Fibroblast of lung (primary cell): ENCODE measurements around the gene SSUH2.
A peak's percentile ranks its signal among the peaks of the same experiment; 100 is the strongest.

Experiments used
- EZH2 ChIP-seq: IDR thresholded peaks from 2 replicates; pipeline ENCODE4 v1.5.1; 2012; ENCODE audit warnings: low read length, control low read depth, mild to moderate bottlenecking; ENCODE audit errors: missing control alignments
- TF ChIP-seq, protein P1 (sequence below), 2 donors: IDR thresholded peaks in 1 of 2; conservative IDR thresholded peaks in 1 of 2; 1 replicate in 1 of 2; 2 replicates in 1 of 2; pipeline ENCODE4 v1.5.1; 2011 to 2012; ENCODE audit warnings: low read length in 2 of 2, control low read depth in 1 of 2, inconsistent platforms in 1 of 2, low read depth in 1 of 2, mild to moderate bottlenecking in 1 of 2

DNA sequence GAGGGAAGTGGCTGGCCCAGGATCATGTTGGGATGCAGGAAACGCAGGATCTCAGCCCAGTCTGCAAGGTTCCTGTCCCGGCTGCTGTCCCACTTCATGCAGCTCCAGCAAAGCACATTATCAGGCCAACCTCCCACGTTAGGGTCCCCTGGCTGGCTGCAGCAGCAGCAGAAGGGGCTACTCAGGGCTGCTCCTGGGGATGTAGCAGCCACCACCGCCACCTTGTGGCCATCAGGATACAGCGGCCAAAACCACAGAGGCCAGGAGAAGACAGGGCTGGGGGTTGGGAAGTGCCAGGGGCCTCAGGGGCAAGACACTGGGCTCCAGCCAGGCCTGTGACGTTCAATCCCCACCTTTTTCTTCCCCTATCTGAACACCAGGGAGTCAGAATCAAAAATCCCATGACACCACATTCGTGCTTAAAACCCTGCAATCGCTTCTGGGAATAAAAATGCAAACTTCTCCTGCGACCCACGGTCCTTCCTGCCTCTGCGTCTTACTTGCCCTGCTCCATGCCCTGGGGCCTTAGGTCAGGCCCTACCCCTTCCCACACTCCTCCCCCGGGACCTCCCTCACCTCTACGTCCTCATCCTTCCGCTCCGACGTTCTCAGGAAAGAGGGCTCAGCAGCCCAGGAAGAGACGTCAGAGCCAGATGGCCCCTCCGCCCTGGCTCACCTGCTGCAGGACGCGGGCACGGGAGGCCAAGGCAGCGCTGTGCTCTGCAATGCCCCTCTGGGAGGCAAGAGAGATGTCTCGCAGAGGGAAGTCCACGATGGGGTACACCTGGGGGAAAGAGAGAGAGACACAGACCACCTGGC, 21.5 kb downstream of the SSUH2 start:
- TF ChIP-seq, protein P1, sequence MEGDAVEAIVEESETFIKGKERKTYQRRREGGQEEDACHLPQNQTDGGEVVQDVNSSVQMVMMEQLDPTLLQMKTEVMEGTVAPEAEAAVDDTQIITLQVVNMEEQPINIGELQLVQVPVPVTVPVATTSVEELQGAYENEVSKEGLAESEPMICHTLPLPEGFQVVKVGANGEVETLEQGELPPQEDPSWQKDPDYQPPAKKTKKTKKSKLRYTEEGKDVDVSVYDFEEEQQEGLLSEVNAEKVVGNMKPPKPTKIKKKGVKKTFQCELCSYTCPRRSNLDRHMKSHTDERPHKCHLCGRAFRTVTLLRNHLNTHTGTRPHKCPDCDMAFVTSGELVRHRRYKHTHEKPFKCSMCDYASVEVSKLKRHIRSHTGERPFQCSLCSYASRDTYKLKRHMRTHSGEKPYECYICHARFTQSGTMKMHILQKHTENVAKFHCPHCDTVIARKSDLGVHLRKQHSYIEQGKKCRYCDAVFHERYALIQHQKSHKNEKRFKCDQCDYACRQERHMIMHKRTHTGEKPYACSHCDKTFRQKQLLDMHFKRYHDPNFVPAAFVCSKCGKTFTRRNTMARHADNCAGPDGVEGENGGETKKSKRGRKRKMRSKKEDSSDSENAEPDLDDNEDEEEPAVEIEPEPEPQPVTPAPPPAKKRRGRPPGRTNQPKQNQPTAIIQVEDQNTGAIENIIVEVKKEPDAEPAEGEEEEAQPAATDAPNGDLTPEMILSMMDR (conservative IDR thresholded peaks at IDR 0.05 in 1 of 2, IDR thresholded peaks at IDR 0.05 in 1 of 2; ENCODE audit: low read depth in 1 of 2, low read length in 2 of 2), result peak; percentile 87 to 89
- no peak for TF ChIP-seq EZH2
